HepG2 (cell line): Measurements from ENCODE around the gene CYP11A1.

Experiments used
- BHLHE40 ChIP-seq: IDR thresholded peaks from 2 replicates; pipeline ENCODE4 v1.6.1; 2011; ENCODE audit warnings: low read length, improper control_type of control experiment
- CTCF ChIP-seq: sonication (generic); formaldehyde crosslinking; IDR thresholded peaks from 2 replicates; pipeline ENCODE4 v1.5.0; 2020; ENCODE audit warnings: mild to moderate bottlenecking, missing genetic modification reagents, moderate library complexity
- E2F1 ChIP-seq: sonication (generic); formaldehyde crosslinking; IDR thresholded peaks from 2 replicates; pipeline ENCODE4 v1.5.0; 2020; ENCODE audit warnings: missing genetic modification reagents
- HMGXB4 ChIP-seq, 2 experiments: sonication (generic) in 1 of 2; formaldehyde crosslinking in 1 of 2; IDR thresholded peaks; 2 replicates each; pipeline versions ENCODE4 v1.4.0 to v1.6.1; 2018 to 2020; ENCODE audit warnings: missing genetic modification reagents in 2 of 2, borderline replicate concordance in 1 of 2, low read depth in 1 of 2, mild to moderate bottlenecking in 1 of 2, missing biosample characterization in 1 of 2
- MXI1 ChIP-seq: IDR thresholded peaks from 3 replicates; pipeline ENCODE4 v1.6.1; 2012; ENCODE audit warnings: low read depth, low read length, inconsistent platforms, borderline replicate concordance
- RBM39 ChIP-seq: fragments of 200-400 bp; formaldehyde crosslinking; IDR thresholded peaks from one replicate; pipeline ENCODE4 v1.6.1; 2018; ENCODE audit warnings: antibody characterized with exemption, mild to moderate bottlenecking, low read depth, low read length; ENCODE audit not compliant: poor library complexity, severe bottlenecking
- REST ChIP-seq, 2 experiments: IDR thresholded peaks; 2 replicates each; pipeline ENCODE4 v1.6.1; 2011 to 2012; ENCODE audit warnings: low read length in 2 of 2, borderline replicate concordance in 1 of 2, low read depth in 1 of 2, mild to moderate bottlenecking in 1 of 2, moderate library complexity in 1 of 2
- RNF2 ChIP-seq: fragments of 450-650 bp; conservative IDR thresholded peaks from 2 replicates; pipeline ENCODE4 v1.6.1; 2016; ENCODE audit warnings: low read depth
- SMAD9 ChIP-seq: sonication (generic); formaldehyde crosslinking; IDR thresholded peaks from 2 replicates; pipeline ENCODE4 v1.5.1; 2020; ENCODE audit warnings: mild to moderate bottlenecking, missing genetic modification reagents
- TBX3 ChIP-seq: fragments of 450-650 bp; IDR thresholded peaks from 2 replicates; pipeline ENCODE4 v1.6.1; 2017; ENCODE audit warnings: antibody characterized with exemption, mild to moderate bottlenecking, inconsistent platforms, borderline replicate concordance
- ZNF335 ChIP-seq: sonication (generic); formaldehyde crosslinking; IDR thresholded peaks from 2 replicates; pipeline ENCODE4 v1.4.0; 2020; ENCODE audit warnings: missing genetic modification reagents
- ZNF83 ChIP-seq: sonication (generic); formaldehyde crosslinking; IDR thresholded peaks from 2 replicates; pipeline ENCODE4 v1.4.0; 2020; ENCODE audit warnings: missing genetic modification reagents, mild to moderate bottlenecking, borderline replicate concordance

GRCh38 chr15:74373731-74374647 lies 6.5 kb upstream of the CYP11A1 start:
- TF ChIP-seq REST (IDR thresholded peaks at IDR 0.05; ENCODE audit: borderline replicate concordance in 1 of 2, low read depth in 1 of 2, low read length in 2 of 2) (no peak), ZNF83 (no peak), E2F1 (CRISPR knock-in tag) (no peak), CTCF (CRISPR knock-in tag) (peak; percentile 97), MXI1 (peak; percentile 60; the same call in 1 of the 3 replicates), RBM39 (peak; percentile 84), TBX3 (no peak), SMAD9 (CRISPR knock-in tag) (no peak), ZNF335 (CRISPR knock-in tag) (no peak), RNF2 (peak; percentile 92), HMGXB4 (CRISPR knock-in tag; IDR thresholded peaks at IDR 0.05; ENCODE audit: borderline replicate concordance in 1 of 2, low read depth in 1 of 2) (peak; percentile 78 to 80; a peak in 3 of 4 replicates), BHLHE40 (no peak)
